ENCODE results near the gene YWHAH.

Gene YWHAH

DNA sequence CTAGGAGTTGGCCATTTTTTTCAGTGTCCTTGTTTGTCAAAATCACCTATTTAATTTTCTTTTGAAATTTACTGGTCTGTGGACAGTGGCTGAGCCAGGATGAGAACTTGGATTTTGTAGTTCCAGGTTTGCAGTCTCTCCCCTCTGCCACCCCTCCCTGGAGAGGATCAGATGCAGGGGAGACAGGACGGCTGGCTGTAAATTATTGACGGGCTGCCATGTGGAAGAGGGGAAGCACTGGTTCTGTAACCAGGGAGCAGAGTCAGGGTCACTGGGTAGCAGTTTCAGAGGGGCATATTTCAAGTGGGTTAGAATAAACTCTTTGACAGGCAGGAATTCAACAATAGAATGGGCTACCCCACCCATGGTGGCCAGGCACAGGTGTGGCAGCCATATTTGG, 20.6 kb upstream of the YWHAH start:
- no peak for DNase-seq

DNA sequence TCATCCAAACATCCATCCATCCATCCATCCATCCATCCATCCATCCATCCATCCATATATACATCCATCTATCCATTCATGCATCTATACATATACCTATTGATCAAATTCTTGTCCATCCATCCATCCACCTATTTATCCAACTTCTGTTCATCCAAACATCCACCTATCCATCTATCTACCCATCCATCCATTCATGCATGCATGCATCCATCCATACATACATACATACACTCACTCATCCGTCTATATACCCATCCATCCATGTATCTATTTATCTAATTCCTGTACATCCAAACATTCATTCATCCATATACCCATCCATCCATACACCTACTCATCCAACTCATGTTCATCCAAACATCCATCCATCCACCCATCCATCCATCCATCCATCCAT, 19.3 kb upstream of the YWHAH start:
- DNase-seq, result no peak

GRCh38 chr22:31926024-31926423, 18.3 kb upstream of the YWHAH start:
- no peak for DNase-seq

DNA sequence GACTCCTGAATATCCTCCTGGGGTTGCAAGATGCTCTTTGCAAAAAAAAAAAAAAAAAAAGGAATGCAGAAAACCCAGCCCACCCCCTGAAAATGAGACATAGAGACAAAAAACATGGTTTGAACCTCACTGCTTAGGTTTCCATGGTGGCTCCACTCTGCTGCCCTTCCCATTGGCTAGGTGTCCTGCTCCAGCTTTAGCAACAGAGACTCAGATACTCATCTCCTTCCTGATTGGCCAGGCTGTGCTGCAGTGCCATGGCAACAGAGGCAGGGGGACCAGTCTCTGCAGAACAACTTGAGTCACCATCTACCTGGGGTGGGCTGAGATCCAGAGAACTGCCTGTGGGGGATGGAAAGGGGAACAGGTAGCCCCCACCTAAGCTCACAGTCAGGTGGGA, 17.4 kb upstream of the YWHAH start:
- DNase-seq, result no peak

- no peak for DNase-seq
These were observed 16.8 kb upstream of the YWHAH start for GRCh38 chr22:31927562-31927961.

- no peak for DNase-seq
These were observed 15.0 kb upstream of the YWHAH start for GRCh38 chr22:31929167-31929930.

- no peak for DNase-seq
These were observed 11.5 kb upstream of the YWHAH start for GRCh38 chr22:31932863-31933262.

DNA sequence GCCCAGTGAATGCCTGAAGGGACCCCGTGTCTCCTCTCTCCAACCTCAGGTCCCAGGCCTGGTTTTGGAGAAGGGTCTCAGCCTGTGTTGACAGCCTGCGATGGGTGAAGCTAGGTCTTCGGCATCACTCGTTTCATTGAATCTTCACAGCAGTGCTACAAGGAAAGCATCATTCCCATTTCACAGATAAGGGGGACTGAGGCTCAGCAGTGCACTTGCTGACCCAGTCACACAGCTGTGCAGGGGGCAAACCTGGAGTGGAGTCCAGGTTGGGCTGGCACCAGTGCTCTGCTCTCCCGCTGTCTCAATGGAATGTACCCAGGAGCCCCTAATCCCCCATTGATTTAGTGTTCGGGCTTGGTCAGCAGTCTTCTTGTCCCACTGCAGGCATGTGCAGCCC, 10.9 kb upstream of the YWHAH start:
- DNase-seq, result no peak

- DNase-seq, result no peak
These were observed 10.4 kb upstream of the YWHAH start for GRCh38 chr22:31933816-31934482.

DNA sequence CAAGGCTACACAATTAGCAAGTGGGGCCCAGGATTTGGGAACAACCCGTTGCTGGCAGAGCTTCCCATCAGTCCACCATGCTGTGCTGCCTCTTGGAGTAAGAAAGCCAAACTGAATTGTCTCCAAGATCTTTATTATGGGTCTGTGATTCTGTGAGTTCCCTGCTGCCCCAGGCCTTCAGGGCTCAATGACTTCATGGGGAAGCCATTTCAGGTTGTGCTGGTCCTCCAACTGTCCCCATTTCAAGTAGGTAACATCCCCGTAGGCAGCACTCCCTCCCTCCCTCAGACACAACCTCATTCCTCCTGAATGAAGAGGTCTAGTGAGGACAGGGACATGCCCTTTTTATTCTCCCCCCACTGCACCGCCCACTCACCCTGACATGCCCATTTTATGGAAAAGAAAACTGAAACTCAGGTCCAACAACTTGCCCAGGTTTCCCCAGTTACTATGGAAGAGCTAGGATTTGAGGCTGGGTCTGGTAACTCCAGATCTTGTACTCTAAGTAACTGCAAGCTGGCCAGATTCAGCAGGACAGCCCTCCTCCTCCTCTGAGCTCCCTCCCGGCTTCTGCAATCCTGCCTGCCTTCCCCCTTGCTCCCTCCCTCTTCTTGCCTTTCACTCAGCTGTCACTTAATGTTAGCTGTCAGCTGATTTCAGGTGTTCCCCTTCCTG, 8.2 kb upstream of the YWHAH start:
- no peak for DNase-seq

GRCh38 chr22:31937341-31937740, 7.0 kb upstream of the YWHAH start:
- no peak for DNase-seq

DNA sequence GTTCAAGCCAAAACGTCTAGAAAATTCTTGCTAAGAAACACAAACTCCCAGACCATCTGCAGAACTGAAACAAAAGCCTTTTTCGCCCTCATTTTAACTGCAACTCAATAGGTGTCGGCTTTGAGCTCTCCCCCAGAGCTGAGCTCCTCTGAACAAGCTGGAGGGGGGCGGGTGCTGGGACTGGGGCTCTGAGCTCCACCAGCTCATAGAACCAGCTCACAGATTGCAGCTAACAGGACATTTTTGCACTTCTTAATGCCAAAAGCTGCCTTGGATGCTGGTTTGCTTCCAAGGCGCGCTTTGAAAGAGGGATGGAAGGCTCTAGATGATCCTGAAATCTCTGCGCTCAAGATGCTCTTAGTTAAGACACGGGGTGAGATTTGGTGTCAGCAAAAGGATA, 6.0 kb upstream of the YWHAH start:
- DNase-seq, result no peak

DNA sequence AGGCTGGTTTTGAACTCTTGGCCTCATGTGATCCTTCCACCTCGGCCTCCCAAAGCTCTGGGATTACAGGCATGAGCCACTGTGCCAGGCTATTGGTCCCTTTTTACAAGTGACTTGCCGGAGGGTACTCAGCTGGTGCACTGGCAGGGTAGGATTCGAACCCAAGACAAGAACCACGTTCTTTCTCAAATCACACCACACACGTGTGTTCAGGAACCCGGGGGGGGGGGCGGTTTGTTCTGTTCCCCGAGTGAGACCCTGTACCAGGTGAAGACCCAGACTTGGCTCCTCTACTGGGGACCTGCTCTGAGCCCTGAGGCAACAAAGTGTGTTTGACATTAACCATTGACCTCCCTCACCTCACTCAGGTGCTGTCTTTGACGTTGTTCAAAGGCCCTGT, 3.8 kb upstream of the YWHAH start:
- DNase-seq, result no peak

DNA sequence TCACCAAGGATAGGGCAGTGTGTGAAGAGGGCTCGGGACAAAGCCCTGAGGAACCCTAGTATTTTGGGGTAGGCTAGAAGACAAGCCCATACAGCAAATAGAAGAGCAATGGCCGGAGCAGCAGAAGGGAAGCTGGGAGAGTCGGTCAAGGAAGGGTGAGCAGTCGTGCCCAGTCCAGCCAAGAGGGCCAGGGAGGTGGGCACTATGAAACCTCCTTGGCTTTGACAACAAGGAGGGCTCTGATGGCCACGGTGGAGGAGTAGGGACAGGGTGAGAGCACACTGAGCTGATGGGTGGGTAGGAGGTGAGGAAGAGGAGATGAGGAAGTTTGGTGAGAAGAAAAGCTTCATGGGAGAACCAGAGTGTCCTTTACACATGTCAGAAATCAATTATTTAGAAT, 2.2 kb upstream of the YWHAH start:
- DNase-seq, result no peak

DNA sequence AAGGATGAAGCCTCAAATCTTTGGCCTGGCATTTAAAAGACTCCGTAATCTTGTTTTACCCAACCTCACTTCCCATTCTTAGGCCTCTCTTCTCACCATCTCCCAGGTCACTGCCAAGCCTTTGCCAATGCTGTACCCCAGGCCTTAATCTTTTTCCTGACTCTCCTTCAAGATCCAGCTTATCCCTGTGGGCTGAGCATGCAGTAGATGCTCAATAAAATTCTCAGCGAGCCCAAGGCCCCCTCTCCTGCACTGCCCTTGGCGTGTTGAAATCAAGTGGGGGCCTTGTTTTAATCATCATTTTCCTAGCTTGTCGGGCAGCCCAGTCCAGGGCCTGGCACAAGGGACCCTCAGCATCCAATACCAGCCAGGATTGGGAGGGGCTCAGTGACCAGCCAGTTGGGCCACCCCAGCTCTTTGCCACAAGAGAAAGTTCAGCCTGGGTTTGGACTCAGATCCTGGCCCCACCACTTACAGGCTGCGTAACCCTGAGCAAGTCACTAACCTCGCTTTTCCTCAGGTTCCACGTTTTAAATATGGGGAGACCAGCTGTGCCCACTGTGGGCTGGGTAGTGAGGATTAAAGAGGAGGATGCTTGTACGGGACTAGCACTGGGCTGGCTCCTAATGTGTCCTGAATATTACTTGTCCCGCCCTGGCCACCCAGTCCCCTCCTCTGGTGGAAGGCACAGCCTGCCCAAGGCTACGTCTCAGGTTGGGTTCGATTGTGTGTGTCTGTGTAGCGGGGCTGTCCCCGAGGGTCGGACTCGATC, 943 bp upstream of the YWHAH start:
- no peak for DNase-seq

GRCh38 chr22:31944700-31945442, 536 bp downstream of the YWHAH start:
- no peak for DNase-seq

GRCh38 chr22:31945443-31945855, 1.1 kb downstream of the YWHAH start:
- no peak for DNase-seq

DNA sequence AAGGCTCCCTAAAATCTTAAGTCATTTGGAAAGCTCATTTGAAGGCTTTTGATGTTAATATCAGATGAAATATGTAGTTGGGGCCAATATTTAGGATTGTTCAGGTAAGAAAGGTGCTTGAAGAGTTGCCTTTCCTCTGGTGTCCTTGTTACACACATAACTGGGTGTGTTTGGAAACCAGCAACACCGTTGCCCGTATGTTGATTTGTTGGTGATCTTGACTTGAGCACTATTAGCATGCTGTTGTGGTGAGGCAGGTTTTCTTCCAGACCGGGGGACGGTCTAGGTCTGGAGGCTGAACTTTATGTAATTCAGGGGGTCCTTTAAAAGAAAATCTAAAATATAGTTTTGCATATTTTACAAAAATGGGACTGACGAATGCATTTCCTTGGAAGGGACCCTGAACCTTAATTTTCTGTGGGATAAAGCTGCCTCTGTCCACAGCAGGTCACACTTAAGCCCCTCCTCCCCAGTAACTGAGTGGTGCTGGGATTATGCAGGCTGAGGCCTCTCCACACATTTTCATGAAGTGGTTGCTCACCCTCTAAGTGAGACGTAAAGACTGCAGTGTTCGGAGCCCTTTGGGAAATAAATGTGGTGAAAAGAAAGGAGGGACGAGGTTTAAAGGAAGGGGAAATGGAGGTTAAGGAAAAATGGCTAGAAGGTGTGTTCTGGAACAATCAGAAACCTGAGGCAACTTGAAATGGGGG, 1.8 kb downstream of the YWHAH start:
- no peak for DNase-seq

- DNase-seq, result peak; percentile 46 to 64
These were observed 3.0 kb downstream of the YWHAH start for GRCh38 chr22:31947296-31947695.

GRCh38 chr22:31948002-31948401, 3.7 kb downstream of the YWHAH start:
- no peak for DNase-seq

GRCh38 chr22:31950226-31950625, 5.9 kb downstream of the YWHAH start:
- no peak for DNase-seq

All from inflammatory macrophage (primary cell).